Measurements from ENCODE around the gene PMM1.

GRCh38 chr22:41540006-41540315, 49.7 kb downstream of the PMM1 start:
- TF ChIP-seq CTCF (IDR thresholded peaks at IDR 0.05; ENCODE audit: poor library complexity, severe bottlenecking) (no peak), POLR2AphosphoS5 (IDR thresholded peaks at IDR 0.05) (no peak), EZH2 (IDR thresholded peaks at IDR 0.05; ENCODE audit: borderline replicate concordance, insufficient read depth, low read length, poor library complexity, severe bottlenecking) (no peak), MXI1 (conservative IDR thresholded peaks at IDR 0.05; ENCODE audit: poor library complexity, severe bottlenecking) (no peak)

Data from neural cell (in vitro differentiated cells).